Measurements from ENCODE around the gene APOA1. TPM values are rescaled to one million over a fixed set of nuclear protein-coding genes. Genes with fewer than 3 reads are reported as not detected.

The APOA1 gene
- total RNA-seq, 1 donor from 2014 or later, result 116 TPM

DNA sequence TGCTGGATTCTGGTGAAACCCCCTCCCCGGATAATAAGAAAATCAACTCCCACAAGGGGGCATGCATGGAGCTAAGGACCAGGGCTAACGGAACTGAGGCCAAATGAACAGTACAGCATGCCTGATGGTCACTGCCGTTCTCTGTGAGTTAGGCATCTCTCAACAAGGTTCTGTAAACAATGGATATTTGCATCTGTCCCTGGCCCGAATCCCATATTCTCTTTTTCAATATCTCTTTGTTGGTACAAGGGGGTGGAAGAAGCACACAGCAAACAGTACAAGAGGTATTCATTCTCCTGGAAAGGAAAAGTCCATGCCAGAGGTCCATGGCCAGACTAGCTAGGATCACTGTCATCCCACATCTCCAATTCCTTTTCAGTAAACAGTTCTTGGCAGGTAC, 32.2 kb upstream of the APOA1 start:
- peaks cover 36% of the 10 kb centered on the region for H3K36me3 Mint-ChIP-seq
- no peaks in the 10 kb centered on the region for H3K4me1 Mint-ChIP-seq (ENCODE audit: unreplicated experiment)
- no peaks in the 10 kb centered on the region for H3K9me3 Mint-ChIP-seq

DNA sequence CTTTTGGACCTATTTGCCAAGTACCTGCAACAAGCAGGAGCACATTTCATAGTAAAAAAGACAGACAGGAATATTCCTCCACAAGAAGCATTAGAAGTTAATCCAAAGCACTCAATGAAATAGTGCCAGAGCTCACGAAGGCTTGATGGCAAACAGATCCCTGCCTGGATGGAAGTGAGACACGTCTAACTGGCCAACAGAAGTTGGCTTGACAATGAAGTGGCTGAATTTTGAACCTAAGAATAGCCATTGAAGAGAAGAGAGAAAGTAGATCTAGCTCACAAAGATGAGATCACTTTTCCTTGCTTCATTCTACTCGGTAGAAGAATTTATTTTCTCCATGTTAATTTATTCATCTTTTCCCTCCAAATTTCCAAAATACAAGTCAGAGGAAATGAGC, 30.6 kb upstream of the APOA1 start:
- Mint-ChIP-seq H3K27ac (no peak overlapping the region), H3K4me3 (no peak overlapping the region), H3K27me3 (no peaks in the 10 kb centered on the region), H3K4me1 (ENCODE audit: unreplicated experiment) (no peaks in the 10 kb centered on the region), H3K9me3 (no peaks in the 10 kb centered on the region), H3K36me3 (peaks cover 33% of the 10 kb centered on the region)
- TF ChIP-seq, protein P1, sequence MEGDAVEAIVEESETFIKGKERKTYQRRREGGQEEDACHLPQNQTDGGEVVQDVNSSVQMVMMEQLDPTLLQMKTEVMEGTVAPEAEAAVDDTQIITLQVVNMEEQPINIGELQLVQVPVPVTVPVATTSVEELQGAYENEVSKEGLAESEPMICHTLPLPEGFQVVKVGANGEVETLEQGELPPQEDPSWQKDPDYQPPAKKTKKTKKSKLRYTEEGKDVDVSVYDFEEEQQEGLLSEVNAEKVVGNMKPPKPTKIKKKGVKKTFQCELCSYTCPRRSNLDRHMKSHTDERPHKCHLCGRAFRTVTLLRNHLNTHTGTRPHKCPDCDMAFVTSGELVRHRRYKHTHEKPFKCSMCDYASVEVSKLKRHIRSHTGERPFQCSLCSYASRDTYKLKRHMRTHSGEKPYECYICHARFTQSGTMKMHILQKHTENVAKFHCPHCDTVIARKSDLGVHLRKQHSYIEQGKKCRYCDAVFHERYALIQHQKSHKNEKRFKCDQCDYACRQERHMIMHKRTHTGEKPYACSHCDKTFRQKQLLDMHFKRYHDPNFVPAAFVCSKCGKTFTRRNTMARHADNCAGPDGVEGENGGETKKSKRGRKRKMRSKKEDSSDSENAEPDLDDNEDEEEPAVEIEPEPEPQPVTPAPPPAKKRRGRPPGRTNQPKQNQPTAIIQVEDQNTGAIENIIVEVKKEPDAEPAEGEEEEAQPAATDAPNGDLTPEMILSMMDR (conservative IDR thresholded peaks at IDR 0.05), result no peak
- no peak for DNase-seq (ENCODE audit: extremely low spot score, unreplicated experiment)

More for the DNA sequence above, 32.2 kb upstream of the APOA1 start:
- no peak for DNase-seq (ENCODE audit: extremely low spot score, unreplicated experiment)
- Mint-ChIP-seq H3K27ac (no peak overlapping the region), H3K4me3 (no peak overlapping the region), H3K27me3 (no peaks in the 10 kb centered on the region)
- TF ChIP-seq, protein P1 (conservative IDR thresholded peaks at IDR 0.05), result no peak

DNA sequence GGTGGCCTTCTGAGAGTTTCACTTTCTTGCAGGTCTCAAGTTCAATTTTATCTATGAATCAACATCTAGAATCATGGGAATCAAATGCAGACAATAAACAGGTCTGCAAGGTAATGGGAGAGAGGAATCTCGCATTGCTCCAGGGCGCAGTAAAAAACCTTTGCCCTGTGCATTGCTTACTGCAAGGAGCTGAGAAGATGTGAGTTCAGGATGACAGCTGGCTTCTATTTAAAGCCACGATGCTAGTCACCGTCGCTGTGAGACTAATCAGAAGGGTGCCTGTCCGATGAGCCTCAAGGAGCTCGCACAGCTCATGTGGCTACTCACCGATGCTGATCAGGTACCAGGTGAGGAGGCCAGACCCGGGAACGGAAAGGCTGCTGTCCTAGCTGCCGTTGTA, 30.2 kb upstream of the APOA1 start:
- no peaks in the 10 kb centered on the region for H3K4me1 Mint-ChIP-seq (ENCODE audit: unreplicated experiment)
- H3K27ac Mint-ChIP-seq, result no peak overlapping the region
- H3K4me3 Mint-ChIP-seq, result no peak overlapping the region
- no peaks in the 10 kb centered on the region for H3K9me3 Mint-ChIP-seq
- TF ChIP-seq, protein P1 (conservative IDR thresholded peaks at IDR 0.05), result no peak
- H3K27me3 Mint-ChIP-seq, result no peaks in the 10 kb centered on the region
- DNase-seq (ENCODE audit: extremely low spot score, unreplicated experiment), result no peak
- H3K36me3 Mint-ChIP-seq, result peaks cover 29% of the 10 kb centered on the region

DNA sequence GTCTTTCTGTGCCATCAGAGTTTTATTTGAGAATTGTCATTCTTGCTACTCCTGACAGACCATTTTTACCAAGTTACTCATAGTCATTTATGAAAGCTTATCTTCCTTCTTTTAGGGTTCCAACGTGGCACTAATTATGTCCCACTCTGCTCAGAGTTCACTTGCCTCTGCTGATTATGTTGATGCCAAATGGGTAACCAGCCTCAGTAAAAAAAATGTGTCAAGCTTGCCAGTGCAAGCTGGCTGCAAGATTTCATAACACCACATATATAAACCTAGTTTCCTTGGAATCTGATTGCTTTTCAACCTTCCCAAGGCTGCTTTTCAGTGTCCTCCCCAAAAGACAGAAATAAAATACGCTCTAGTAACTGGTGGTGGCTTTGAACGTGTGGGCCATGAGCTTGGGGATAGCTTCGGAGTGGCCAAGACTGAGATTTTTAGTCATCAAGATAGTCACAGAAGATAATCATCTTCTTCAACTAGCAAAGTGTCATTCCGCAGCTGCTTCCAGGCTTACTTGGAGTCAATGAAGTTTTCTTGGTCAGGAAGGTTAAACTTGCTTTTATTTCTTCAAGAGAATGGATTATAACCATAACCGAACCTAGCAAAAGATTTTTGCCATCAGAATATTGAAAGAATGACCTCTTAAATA, 29.5 kb upstream of the APOA1 start:
- peaks cover 27% of the 10 kb centered on the region for H3K36me3 Mint-ChIP-seq
- no peak for DNase-seq (ENCODE audit: extremely low spot score, unreplicated experiment)
- no peaks in the 10 kb centered on the region for H3K27me3 Mint-ChIP-seq
- H3K4me3 Mint-ChIP-seq, result no peak overlapping the region
- no peaks in the 10 kb centered on the region for H3K9me3 Mint-ChIP-seq
- H3K27ac Mint-ChIP-seq, result no peak overlapping the region
- H3K4me1 Mint-ChIP-seq (ENCODE audit: unreplicated experiment), result no peaks in the 10 kb centered on the region
- TF ChIP-seq, protein P1 (conservative IDR thresholded peaks at IDR 0.05), result no peak

DNA sequence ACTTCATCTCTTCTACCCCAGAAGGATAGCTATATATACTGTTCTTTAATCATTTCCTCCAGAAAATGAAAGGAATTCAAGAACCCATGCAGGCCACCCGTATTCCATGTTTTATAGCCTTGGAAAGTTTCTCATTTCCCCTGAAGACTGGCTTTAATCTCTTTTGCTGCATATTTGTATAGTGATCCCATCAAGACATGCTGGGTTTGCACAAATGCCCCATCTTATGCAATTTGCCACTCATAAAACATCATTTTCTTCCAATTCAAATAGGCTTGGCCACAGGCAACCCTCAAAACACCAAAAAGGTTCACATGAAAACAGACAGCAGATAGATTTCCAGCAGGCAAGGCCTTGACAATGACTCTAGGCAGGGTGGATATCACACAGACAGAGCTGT, 28.3 kb upstream of the APOA1 start:
- Mint-ChIP-seq H3K27ac (no peak overlapping the region), H3K4me3 (no peak overlapping the region), H3K36me3 (peaks cover 29% of the 10 kb centered on the region), H3K4me1 (ENCODE audit: unreplicated experiment) (no peaks in the 10 kb centered on the region), H3K9me3 (no peaks in the 10 kb centered on the region), H3K27me3 (no peaks in the 10 kb centered on the region)
- no peak for DNase-seq (ENCODE audit: extremely low spot score, unreplicated experiment)
- TF ChIP-seq, protein P1 (conservative IDR thresholded peaks at IDR 0.05), result no peak

Data from type B pancreatic cell (in vitro differentiated cells).